ENCODE results near the gene ATP9B.

GRCh38 chr18:79187532-79188277 is 118.5 kb downstream of the ATP9B start:
- TF ChIP-seq CTCF (IDR thresholded peaks at IDR 0.05): no peak
- no peak for TF ChIP-seq POLR2A (IDR thresholded peaks at IDR 0.05)

Measured in vagina (tissue), 2 donors.